RWPE1 (cell line): ENCODE measurements around the gene FAM163A.

ENCODE experiments used
- CTCF ChIA-PET: fragments of 350-600 bp; sonication (Branson Sonifier 250); formaldehyde crosslinking; extraction: SDS; loops from one replicate; lab custom pipeline; 2021; lab: Yijun Ruan, JAX
- POLR2A ChIA-PET: fragments of 400-600 bp; formaldehyde crosslinking; extraction: SDS; loops from one replicate; lab custom pipeline; 2020; ENCODE audit warnings: antibody characterized with exemption; ENCODE audit not compliant: low non-redundant PET; lab: Yijun Ruan, JAX
- DNase-seq: peaks from one replicate; pipeline ENCODE4 v3.0.0; 2012; ENCODE audit warnings: low spot score
- H3K27ac ChIP-seq: fragments of 450-650 bp; 2 replicates; pipeline ENCODE4 v1.5.1; 2017
- CTCF ChIP-seq: fragments of 450-650 bp; conservative IDR thresholded peaks from 2 replicates; pipeline ENCODE4 v1.5.1; 2017; ENCODE audit warnings: low read depth, mild to moderate bottlenecking

The FAM163A gene

GRCh38 chr1:179824265-179824664 is 81.2 kb downstream of the FAM163A start:
- CTCF ChIA-PET = no interaction called here
- POLR2A ChIA-PET = no interaction called here

GRCh38 chr1:179825206-179825605 is 82.1 kb downstream of the FAM163A start:
- ChIA-PET CTCF (no interaction called here), POLR2A (no interaction called here)
- no peak overlapping the region for H3K27ac ChIP-seq
- no peak for DNase-seq
- TF ChIP-seq CTCF = no peak

More at GRCh38 chr1:179824265-179824664, 81.2 kb downstream of the FAM163A start:
- DNase-seq = no peak
- H3K27ac ChIP-seq = no peak overlapping the region
- no peak for TF ChIP-seq CTCF

GRCh38 chr1:179825798-179826460 is 82.8 kb downstream of the FAM163A start:
- no peak overlapping the region for H3K27ac ChIP-seq
- no peak for DNase-seq
- POLR2A ChIA-PET = no interaction called here
- TF ChIP-seq CTCF = no peak
- CTCF ChIA-PET = no interaction called here

GRCh38 chr1:179826626-179827280 is 83.7 kb downstream of the FAM163A start:
- no peak overlapping the region for H3K27ac ChIP-seq
- DNase-seq = no peak
- CTCF ChIA-PET = interaction anchor here (0.5 to 0.7 kb wide), 3 partner anchors 15 to 1085 kb away, joined by 3 to 5 read pairs (median 3); no protein-coding TSS in a partner anchor
- no peak for TF ChIP-seq CTCF
- POLR2A ChIA-PET = no interaction called here

- POLR2A ChIA-PET = no interaction called here
- no peak for DNase-seq
- TF ChIP-seq CTCF = no peak
- H3K27ac ChIP-seq = no peak overlapping the region
- CTCF ChIA-PET = interaction anchor here (0.7 to 1.5 kb wide), 3 partner anchors 14 to 121 kb away, joined by 4 to 6 read pairs (median 6); no protein-coding TSS in a partner anchor
Measured at GRCh38 chr1:179828554-179829110, 85.5 kb downstream of the FAM163A start.

- CTCF ChIA-PET = no interaction called here
- H3K27ac ChIP-seq = no peak overlapping the region
- no peak for DNase-seq
Measured at GRCh38 chr1:179831225-179831624, 88.1 kb downstream of the FAM163A start.

More at GRCh38 chr1:179831225-179831624, 88.1 kb downstream of the FAM163A start:
- POLR2A ChIA-PET = no interaction called here
- TF ChIP-seq CTCF = no peak
